SK-N-SH treated with all-trans-retinoic acid at 6 μM for 48 hours (cell line): ENCODE results near the gene SEMA3G.

Experiments
- ESRRG ChIP-seq: fragments of 250-450 bp; sonication (Bioruptor Pico); IDR thresholded peaks from 2 replicates; pipeline ENCODE4 v1.6.1; 2021; ENCODE audit warnings: mild to moderate bottlenecking
- ISL1 ChIP-seq: fragments of 250-450 bp; sonication (Bioruptor Pico); IDR thresholded peaks from 2 replicates; pipeline ENCODE4 v2.1.2; 2022; ENCODE audit warnings: mild to moderate bottlenecking, moderate library complexity
- PATZ1 ChIP-seq: fragments of 250-450 bp; sonication (Bioruptor Pico); IDR thresholded peaks from 2 replicates; pipeline ENCODE4 v1.8.0; 2020; ENCODE audit warnings: mild to moderate bottlenecking, moderate library complexity, borderline replicate concordance
- POU6F1 ChIP-seq: fragments of 250-450 bp; sonication (Bioruptor Pico); IDR thresholded peaks from 2 replicates; pipeline ENCODE4 v1.8.0; 2021; ENCODE audit warnings: low read depth, mild to moderate bottlenecking, moderate library complexity, borderline replicate concordance
- TCF4 ChIP-seq: fragments of 250-450 bp; sonication (Bioruptor Pico); IDR thresholded peaks from 2 replicates; pipeline ENCODE4 v1.8.0; 2021; ENCODE audit warnings: mild to moderate bottlenecking, moderate library complexity, borderline replicate concordance
- ZFP3 ChIP-seq: fragments of 250-450 bp; sonication (Bioruptor Pico); IDR thresholded peaks from 2 replicates; pipeline ENCODE4 v1.5.0; 2020; ENCODE audit warnings: mild to moderate bottlenecking, moderate library complexity
- ZFP30 ChIP-seq: fragments of 450-650 bp; formaldehyde crosslinking; IDR thresholded peaks from 2 replicates; pipeline ENCODE4 v1.5.0; 2022; ENCODE audit warnings: mild to moderate bottlenecking, moderate library complexity
- ZNF70 ChIP-seq: fragments of 450-650 bp; formaldehyde crosslinking; IDR thresholded peaks from 2 replicates; pipeline ENCODE4 v1.5.0; 2020; ENCODE audit warnings: mild to moderate bottlenecking, moderate library complexity
- TF ChIP-seq, protein P1 (sequence below): fragments of 250-450 bp; sonication (Bioruptor Pico); IDR thresholded peaks from 2 replicates; pipeline ENCODE4 v1.5.1; 2020; ENCODE audit warnings: low read depth, mild to moderate bottlenecking, moderate library complexity

GRCh38 chr3:52471371-52472238 is 26.7 kb upstream of the SEMA3G start:
- TF ChIP-seq PATZ1 = no peak
- TF ChIP-seq ZNF70 = no peak
- TF ChIP-seq ZFP30 = no peak
- no peak for TF ChIP-seq ISL1
- TF ChIP-seq, protein P1, sequence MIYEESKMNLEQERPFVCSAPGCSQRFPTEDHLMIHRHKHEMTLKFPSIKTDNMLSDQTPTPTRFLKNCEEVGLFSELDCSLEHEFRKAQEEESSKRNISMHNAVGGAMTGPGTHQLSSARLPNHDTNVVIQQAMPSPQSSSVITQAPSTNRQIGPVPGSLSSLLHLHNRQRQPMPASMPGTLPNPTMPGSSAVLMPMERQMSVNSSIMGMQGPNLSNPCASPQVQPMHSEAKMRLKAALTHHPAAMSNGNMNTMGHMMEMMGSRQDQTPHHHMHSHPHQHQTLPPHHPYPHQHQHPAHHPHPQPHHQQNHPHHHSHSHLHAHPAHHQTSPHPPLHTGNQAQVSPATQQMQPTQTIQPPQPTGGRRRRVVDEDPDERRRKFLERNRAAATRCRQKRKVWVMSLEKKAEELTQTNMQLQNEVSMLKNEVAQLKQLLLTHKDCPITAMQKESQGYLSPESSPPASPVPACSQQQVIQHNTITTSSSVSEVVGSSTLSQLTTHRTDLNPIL = no peak
- no peak for TF ChIP-seq ESRRG
- no peak for TF ChIP-seq POU6F1
- no peak for TF ChIP-seq ZFP3
- no peak for TF ChIP-seq TCF4 (CRISPR knock-in tag)
